ENCODE measurements around the gene FRMD6.

Gene FRMD6

DNA sequence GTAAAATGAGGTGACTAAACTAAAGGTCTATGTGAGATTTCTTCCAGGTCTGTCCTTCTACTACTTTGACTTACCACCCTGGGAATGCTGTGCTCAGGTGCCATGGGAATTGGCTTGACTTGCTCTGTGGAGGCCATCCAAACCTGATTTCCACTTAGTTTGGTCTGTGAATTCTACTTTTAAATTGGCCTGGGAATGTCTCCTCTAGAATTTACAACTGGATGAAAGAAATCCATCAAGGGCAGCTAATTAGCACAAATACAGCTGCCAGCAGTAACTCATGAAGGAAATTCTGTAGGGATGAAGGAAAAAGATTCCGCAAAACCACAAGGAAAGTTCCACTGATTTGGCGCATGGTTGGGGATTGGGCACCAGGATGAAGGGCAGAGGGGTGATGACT lies 31.7 kb upstream of the FRMD6 start:
- Histone ChIP-seq H3K27ac (no peak overlapping the region), H3K27me3 (ENCODE audit: control insufficient read depth, insufficient read depth, low read length) (no peaks in the 10 kb centered on the region), H2AFZ (no peak overlapping the region), H3K4me3 (ENCODE audit: low read depth, low read length) (no peak overlapping the region), H3K79me2 (no peaks in the 10 kb centered on the region), H3K9ac (no peak overlapping the region), H3K4me2 (ENCODE audit: low read length) (no peak overlapping the region), H3K4me1 (no peaks in the 10 kb centered on the region), H3K36me3 (ENCODE audit: control insufficient read depth, insufficient read depth, low read length) (no peaks in the 10 kb centered on the region), H3K9me3 (ENCODE audit: control insufficient read depth, low read length) (no peaks in the 10 kb centered on the region)
- TF ChIP-seq, protein P1, sequence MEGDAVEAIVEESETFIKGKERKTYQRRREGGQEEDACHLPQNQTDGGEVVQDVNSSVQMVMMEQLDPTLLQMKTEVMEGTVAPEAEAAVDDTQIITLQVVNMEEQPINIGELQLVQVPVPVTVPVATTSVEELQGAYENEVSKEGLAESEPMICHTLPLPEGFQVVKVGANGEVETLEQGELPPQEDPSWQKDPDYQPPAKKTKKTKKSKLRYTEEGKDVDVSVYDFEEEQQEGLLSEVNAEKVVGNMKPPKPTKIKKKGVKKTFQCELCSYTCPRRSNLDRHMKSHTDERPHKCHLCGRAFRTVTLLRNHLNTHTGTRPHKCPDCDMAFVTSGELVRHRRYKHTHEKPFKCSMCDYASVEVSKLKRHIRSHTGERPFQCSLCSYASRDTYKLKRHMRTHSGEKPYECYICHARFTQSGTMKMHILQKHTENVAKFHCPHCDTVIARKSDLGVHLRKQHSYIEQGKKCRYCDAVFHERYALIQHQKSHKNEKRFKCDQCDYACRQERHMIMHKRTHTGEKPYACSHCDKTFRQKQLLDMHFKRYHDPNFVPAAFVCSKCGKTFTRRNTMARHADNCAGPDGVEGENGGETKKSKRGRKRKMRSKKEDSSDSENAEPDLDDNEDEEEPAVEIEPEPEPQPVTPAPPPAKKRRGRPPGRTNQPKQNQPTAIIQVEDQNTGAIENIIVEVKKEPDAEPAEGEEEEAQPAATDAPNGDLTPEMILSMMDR (IDR thresholded peaks at IDR 0.05) = no peak

DNA sequence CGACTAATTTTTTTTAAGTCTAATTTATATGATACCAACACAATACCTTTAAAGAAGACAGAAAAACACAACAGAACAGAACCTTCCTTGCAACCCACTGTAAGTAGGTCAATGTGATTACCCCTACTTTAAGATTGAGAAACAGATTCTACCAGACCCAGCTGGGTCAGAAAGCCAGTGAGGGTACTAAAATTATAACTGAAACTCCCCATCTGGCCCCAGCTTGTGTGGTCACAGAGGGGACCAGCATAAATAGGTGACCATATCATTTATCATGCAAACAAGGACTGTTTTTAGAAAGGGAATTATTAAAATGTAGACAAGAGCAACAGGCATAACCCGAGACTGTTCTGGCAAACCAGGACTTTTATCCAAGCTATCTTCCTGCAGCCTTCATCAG lies 30.1 kb upstream of the FRMD6 start:
- Histone ChIP-seq H3K4me3 (ENCODE audit: low read depth, low read length) (no peak overlapping the region), H2AFZ (no peak overlapping the region), H3K9me3 (ENCODE audit: control insufficient read depth, low read length) (no peaks in the 10 kb centered on the region), H3K4me2 (ENCODE audit: low read length) (no peak overlapping the region), H3K36me3 (ENCODE audit: control insufficient read depth, insufficient read depth, low read length) (no peaks in the 10 kb centered on the region), H3K79me2 (no peaks in the 10 kb centered on the region), H3K9ac (no peak overlapping the region), H3K27ac (no peak overlapping the region), H3K4me1 (no peaks in the 10 kb centered on the region), H3K27me3 (ENCODE audit: control insufficient read depth, insufficient read depth, low read length) (no peaks in the 10 kb centered on the region)
- TF ChIP-seq, protein P1 (IDR thresholded peaks at IDR 0.05) = no peak

DNA sequence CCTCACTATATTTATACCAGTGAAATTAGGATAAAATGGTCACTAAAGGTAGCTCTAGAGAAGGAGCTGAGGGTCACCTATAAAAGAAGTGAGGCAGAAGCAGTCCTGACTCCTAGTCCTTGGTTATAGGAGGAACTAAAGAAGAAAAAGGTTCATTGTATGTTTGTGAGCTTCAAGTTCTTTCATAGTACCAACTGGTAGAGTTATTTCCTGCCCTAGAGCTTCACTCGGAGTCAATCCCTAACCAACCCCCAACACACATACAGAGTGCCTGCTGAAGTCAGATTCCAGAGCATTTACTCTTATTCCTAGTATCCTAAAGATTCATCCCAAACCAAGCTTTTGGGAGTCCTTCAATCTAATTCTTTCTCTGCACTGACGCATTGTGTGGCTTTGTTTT lies 29.3 kb upstream of the FRMD6 start:
- Histone ChIP-seq H3K36me3 (ENCODE audit: control insufficient read depth, insufficient read depth, low read length) (no peaks in the 10 kb centered on the region), H3K9ac (no peak overlapping the region), H3K27ac (no peak overlapping the region), H3K4me1 (no peaks in the 10 kb centered on the region), H3K4me2 (ENCODE audit: low read length) (no peak overlapping the region), H3K27me3 (ENCODE audit: control insufficient read depth, insufficient read depth, low read length) (no peaks in the 10 kb centered on the region), H3K9me3 (ENCODE audit: control insufficient read depth, low read length) (no peaks in the 10 kb centered on the region), H3K4me3 (ENCODE audit: low read depth, low read length) (no peak overlapping the region), H3K79me2 (no peaks in the 10 kb centered on the region), H2AFZ (no peak overlapping the region)
- TF ChIP-seq, protein P1 (IDR thresholded peaks at IDR 0.05) = no peak

DNA sequence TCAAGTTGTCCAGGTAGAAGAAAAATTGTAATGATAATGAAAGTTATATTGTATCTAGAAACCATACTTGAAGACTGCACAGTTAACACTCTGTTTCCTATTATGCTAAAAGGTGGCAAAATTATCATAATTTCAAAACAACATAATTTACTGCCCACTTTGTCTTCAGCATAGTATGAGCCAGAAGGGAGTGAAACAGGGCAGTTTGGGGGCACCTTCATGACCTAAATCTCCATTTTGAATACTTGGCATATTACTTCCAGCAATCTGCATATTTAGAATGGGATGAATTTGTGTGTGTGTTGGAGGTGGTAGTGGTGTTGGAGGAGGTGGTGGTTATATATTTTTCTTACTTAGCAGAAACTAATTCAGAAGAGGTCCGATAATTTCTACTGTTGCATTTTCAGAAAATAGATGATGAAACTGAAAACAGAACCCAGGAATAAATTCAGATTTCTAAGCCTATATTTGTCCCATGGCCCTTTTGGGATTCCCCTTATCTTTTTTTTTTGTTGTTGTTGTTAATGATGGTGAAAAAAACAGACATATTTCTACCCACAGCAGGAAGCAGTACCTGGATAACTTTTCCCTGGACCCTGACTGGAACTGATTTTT lies 26.6 kb upstream of the FRMD6 start:
- H3K9ac ChIP-seq = no peak overlapping the region
- no peak overlapping the region for H3K27ac ChIP-seq

DNA sequence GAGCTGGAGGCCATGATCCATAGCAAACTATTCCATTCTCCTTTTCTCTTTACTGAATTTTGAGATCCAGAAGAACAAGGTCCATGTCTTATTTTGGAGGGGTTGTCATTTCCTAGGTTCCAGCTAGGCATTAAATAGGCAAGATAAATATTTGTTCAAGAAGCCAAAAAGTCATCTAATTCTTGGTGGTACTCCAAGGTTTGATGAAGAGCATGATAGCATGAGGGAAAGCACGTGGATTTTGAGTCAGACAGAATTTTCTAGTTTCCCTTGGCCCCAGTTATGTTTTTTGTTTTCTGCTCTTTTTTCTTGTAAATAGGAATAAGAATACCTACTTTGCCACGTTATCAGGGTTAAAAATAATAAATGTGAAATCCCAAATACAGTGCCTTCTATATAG lies 25.5 kb upstream of the FRMD6 start:
- H3K4me1 ChIP-seq = no peaks in the 10 kb centered on the region
- H3K27me3 ChIP-seq (ENCODE audit: control insufficient read depth, insufficient read depth, low read length) = no peaks in the 10 kb centered on the region
- no peaks in the 10 kb centered on the region for H3K36me3 ChIP-seq (ENCODE audit: control insufficient read depth, insufficient read depth, low read length)
- H3K79me2 ChIP-seq = no peaks in the 10 kb centered on the region
- H3K27ac ChIP-seq = no peak overlapping the region
- no peak overlapping the region for H3K9ac ChIP-seq
- H3K4me3 ChIP-seq (ENCODE audit: low read depth, low read length) = no peak overlapping the region
- H3K9me3 ChIP-seq (ENCODE audit: control insufficient read depth, low read length) = no peaks in the 10 kb centered on the region
- H3K4me2 ChIP-seq (ENCODE audit: low read length) = no peak overlapping the region
- H2AFZ ChIP-seq = no peak overlapping the region
- TF ChIP-seq, protein P1 (IDR thresholded peaks at IDR 0.05) = no peak

More for the DNA sequence above, 26.6 kb upstream of the FRMD6 start:
- TF ChIP-seq, protein P1 (IDR thresholded peaks at IDR 0.05) = no peak
- Histone ChIP-seq H3K36me3 (ENCODE audit: control insufficient read depth, insufficient read depth, low read length) (no peaks in the 10 kb centered on the region), H3K4me3 (ENCODE audit: low read depth, low read length) (no peak overlapping the region), H3K4me1 (no peaks in the 10 kb centered on the region), H3K79me2 (no peaks in the 10 kb centered on the region), H3K27me3 (ENCODE audit: control insufficient read depth, insufficient read depth, low read length) (no peaks in the 10 kb centered on the region), H3K4me2 (ENCODE audit: low read length) (no peak overlapping the region), H3K9me3 (ENCODE audit: control insufficient read depth, low read length) (no peaks in the 10 kb centered on the region), H2AFZ (no peak overlapping the region)

All from parathyroid adenoma (tissue), 2 donors.